Measurements from ENCODE around the gene DMC1.
"Not testable (repeated sequence)": the region's sequence is repeated elsewhere in the genome, so short reads cannot be mapped to it uniquely, and the experiment has no call there.

GRCh38 chr22:38582923-38583322 is 12.9 kb upstream of the DMC1 start:
- TF ChIP-seq CTCF (IDR thresholded peaks at IDR 0.05); POLR2AphosphoS5 (IDR thresholded peaks at IDR 0.05; ENCODE audit: low read depth, low read length); GABPA (IDR thresholded peaks at IDR 0.05; ENCODE audit: low read depth); YY1 (IDR thresholded peaks at IDR 0.05; ENCODE audit: low read depth); EP300 (IDR thresholded peaks at IDR 0.05; ENCODE audit: borderline replicate concordance in 1 of 2, low read depth in 1 of 2, low read length in 1 of 2); MXI1 (IDR thresholded peaks at IDR 0.05; ENCODE audit: low read depth, low read length); RFX5 (IDR thresholded peaks at IDR 0.05; ENCODE audit: low read length); JUND (IDR thresholded peaks at IDR 0.05); IRF3 (IDR thresholded peaks at IDR 0.05; ENCODE audit: low read depth, low read length); MAX (IDR thresholded peaks at IDR 0.05; ENCODE audit: low read depth): not testable (repeated sequence)
- TF ChIP-seq, protein P1, sequence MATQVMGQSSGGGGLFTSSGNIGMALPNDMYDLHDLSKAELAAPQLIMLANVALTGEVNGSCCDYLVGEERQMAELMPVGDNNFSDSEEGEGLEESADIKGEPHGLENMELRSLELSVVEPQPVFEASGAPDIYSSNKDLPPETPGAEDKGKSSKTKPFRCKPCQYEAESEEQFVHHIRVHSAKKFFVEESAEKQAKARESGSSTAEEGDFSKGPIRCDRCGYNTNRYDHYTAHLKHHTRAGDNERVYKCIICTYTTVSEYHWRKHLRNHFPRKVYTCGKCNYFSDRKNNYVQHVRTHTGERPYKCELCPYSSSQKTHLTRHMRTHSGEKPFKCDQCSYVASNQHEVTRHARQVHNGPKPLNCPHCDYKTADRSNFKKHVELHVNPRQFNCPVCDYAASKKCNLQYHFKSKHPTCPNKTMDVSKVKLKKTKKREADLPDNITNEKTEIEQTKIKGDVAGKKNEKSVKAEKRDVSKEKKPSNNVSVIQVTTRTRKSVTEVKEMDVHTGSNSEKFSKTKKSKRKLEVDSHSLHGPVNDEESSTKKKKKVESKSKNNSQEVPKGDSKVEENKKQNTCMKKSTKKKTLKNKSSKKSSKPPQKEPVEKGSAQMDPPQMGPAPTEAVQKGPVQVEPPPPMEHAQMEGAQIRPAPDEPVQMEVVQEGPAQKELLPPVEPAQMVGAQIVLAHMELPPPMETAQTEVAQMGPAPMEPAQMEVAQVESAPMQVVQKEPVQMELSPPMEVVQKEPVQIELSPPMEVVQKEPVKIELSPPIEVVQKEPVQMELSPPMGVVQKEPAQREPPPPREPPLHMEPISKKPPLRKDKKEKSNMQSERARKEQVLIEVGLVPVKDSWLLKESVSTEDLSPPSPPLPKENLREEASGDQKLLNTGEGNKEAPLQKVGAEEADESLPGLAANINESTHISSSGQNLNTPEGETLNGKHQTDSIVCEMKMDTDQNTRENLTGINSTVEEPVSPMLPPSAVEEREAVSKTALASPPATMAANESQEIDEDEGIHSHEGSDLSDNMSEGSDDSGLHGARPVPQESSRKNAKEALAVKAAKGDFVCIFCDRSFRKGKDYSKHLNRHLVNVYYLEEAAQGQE (IDR thresholded peaks at IDR 0.05; ENCODE audit: low read depth, low read length) = not testable (repeated sequence)
- TF ChIP-seq, protein P2, sequence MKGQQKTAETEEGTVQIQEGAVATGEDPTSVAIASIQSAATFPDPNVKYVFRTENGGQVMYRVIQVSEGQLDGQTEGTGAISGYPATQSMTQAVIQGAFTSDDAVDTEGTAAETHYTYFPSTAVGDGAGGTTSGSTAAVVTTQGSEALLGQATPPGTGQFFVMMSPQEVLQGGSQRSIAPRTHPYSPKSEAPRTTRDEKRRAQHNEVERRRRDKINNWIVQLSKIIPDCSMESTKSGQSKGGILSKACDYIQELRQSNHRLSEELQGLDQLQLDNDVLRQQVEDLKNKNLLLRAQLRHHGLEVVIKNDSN (IDR thresholded peaks at IDR 0.05; ENCODE audit: borderline replicate concordance, low read depth) = not testable (repeated sequence)
